Subcutaneous adipose tissue (tissue), 4 donors: Measurements from ENCODE around the gene C9orf85. TPM values are rescaled to one million over a fixed set of nuclear protein-coding genes. Genes with fewer than 3 reads are reported as not detected.

Source experiments
- CTCF ChIP-seq: fragments of 450-650 bp; IDR thresholded peaks from one replicate; pipeline ENCODE4 v1.5.1; 2016; ENCODE audit warnings: low read depth, mild to moderate bottlenecking, control low read depth, antibody characterized with exemption, moderate library complexity
- small RNA-seq: library from RNA; depleted of rRNA; stranded (forward); fragments of <200 nt; gene quantifications from one replicate; pipeline ENCODE3, GENCODE V24; 2016
- total RNA-seq, 4 donors: library from RNA; depleted of rRNA; stranded (reverse); fragments of >200 nt; gene quantifications; one replicate each; pipeline ENCODE4 v1.1.0, GENCODE V29; 2016

C9orf85 gene
- total RNA-seq, 4 donors from 2014 or later: 11.3 to 12.1 (median 12.0) TPM

DNA sequence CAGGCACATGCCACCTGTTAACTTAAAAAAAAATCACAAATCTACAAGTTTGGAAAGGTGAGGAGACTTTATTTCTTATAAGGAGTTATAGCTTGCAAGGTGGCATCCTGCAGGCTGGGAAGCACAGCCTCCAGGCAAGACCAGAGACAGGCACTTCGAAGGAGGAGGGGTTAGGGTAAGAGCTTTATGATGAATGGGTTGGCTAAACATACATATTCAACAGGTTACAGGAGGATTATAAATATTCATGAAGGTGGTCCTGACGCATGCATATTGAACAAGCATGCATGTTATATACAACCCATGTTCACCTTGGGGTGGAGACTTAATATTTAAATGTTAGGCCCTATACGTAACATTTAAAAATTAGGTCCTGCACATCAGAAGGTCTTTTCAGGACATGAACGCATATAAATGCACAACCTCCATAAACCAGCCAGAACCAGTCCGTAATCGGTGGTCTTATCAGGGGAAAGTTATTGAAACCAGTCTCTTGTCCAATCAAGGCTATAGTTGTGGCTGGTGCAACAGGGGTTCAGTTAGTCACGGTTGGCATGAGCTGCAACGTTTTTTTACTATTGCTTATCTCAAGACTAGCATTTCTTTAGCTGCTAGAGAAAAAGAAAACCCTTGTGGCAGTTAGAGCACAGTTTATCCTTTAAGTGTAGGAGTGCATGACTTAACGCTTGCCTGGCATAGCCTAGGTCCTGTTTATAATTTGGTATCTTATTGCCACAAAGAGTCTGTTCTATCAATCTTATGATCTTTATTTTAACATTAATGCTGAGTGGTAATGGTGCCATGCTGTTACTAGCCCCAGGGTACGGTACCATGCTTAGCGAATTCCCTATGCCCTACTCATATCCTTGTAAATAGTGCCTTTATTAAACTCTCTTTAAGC is 76.3 kb downstream of the C9orf85 start:
- no peak for TF ChIP-seq CTCF

DNA sequence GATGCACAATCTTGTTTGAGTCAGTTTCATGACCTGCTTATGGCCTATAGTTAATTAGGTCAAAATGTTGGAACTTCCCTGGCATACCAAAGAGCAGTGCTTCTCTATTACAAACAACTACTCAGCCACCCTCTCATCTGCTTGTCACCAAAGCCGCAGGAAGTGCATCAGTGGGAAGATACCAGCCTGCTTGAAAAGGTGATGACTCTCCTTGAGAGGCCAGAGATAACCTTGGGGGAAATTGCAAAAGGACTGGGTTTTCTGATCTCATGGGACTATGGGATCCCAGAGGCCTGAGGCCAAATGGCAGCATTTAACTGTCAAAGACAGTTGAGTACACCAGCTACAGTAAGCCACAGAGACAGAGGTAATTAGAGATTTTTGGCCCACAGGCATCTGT is 79.0 kb downstream of the C9orf85 start:
- TF ChIP-seq CTCF: no peak

DNA sequence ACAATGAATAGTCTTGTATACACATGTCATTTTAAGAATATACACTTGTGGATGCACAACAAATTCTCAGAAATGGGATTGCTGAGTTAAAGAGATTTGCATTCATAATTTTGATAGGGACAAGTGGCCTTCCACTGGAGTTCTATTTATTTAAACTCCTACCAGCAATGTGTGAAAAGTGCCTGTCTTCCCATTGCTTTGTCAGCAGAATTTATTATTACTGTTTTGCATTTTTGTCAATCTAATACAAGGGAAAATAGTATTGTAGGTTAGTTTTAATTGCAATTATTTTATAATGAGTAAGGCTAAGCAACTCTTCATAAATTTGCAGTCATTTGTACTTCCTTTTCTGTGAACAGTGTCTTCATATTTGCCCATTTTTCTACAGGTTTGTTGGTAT is 94.0 kb downstream of the C9orf85 start:
- TF ChIP-seq CTCF: no peak

DNA sequence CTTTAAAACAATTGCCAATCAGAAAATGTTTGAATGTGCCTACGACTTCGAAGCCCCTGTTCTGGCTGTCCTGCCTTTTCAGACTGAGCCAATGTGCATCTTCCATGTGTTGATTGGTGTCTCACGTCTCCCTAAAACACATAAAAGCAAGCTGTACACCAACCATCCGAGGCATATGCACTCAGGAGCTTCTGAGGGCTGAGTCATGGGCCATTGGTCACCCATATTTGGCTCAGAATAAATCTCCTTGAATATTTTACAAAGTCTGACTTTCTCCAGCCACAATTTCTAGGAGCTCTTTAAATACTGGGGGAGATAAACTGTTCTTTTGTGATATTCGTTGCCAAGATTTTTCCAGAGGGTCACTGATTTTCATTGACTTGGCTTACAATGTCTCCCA is 95.1 kb downstream of the C9orf85 start:
- no peak for TF ChIP-seq CTCF

GRCh38 chr9:72012646-72013045 is 101.2 kb downstream of the C9orf85 start:
- no peak for TF ChIP-seq CTCF

DNA sequence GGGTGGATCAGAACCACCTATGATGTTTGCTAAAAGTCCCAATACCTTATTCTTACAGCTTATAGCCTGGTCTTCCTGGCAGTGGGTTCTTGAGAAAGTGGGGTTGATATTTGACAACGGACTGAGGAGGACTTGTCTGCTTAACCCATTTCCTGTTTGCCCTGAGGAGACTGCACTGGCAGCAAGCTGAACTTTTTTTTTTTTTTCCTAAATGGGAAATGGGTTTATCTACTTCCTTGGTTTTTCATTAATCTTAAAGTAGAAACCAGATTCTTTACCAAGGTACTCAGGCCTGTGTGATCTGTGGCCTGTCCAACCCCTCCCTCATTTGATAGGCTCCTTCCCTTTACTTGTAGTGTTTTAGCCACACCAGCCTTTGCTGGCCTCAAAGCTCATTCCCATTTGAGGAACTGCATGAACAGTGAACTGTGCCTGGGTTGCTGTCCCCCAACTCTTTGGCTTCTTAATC is 101.9 kb downstream of the C9orf85 start:
- TF ChIP-seq CTCF: no peak

DNA sequence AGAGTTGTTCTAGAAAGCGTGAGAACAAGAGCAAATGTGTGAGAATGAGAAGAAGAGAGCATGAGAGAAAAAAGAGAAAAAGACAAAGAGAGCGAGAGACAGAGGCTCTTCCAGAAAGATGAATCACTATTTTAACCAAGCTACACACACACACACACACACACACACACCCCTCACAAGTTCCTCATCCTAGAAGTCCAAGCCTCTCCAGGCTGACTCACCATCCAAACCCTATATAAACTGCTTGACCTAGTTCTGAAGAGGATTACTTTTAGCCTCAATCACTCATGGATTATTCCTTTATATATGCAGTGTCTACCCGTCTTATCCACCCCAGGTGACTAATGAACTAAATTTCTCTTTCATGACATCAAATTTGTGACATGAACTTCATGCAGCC is 111.4 kb downstream of the C9orf85 start:
- no peak for TF ChIP-seq CTCF

Small RNAs within 50 kb of the gene (small RNA-seq; reads per million reads assigned to genes)
- gene HSPB1P1: not detected
- gene RF00019: 0.49 reads per million

Other genes with a start within 250 kb of the C9orf85 start
- gene CEMIP2, start 143.1 kb upstream of the C9orf85 start, total RNA-seq: 100 to 1,000 TPM in 3 of 4 donors, 10 to 100 TPM in 1; 93.7 to 184 (median 110) TPM
- gene ABHD17B, start 446 bp upstream of the C9orf85 start, total RNA-seq: 10 to 100 TPM; 13.0 to 25.4 (median 15.2) TPM
- gene C9orf57, start 149.0 kb downstream of the C9orf85 start, total RNA-seq: not detected
- under 1 TPM in 2 of 4 donors, not detected in 2; 0.49 to 0.66 TPM for gene GDA, start 237.8 kb downstream of the C9orf85 start, total RNA-seq